Fibroblast of upper back skin (primary cell): ENCODE measurements around the gene SKP1.
"Not testable (repeated sequence)": the region's sequence is repeated elsewhere in the genome, so short reads cannot be mapped to it uniquely, and the experiment has no call there.

Experiments
- DNase-seq: peaks from one replicate; pipeline ENCODE4 v3.0.0-alpha.2; 2013

The SKP1 gene

DNA sequence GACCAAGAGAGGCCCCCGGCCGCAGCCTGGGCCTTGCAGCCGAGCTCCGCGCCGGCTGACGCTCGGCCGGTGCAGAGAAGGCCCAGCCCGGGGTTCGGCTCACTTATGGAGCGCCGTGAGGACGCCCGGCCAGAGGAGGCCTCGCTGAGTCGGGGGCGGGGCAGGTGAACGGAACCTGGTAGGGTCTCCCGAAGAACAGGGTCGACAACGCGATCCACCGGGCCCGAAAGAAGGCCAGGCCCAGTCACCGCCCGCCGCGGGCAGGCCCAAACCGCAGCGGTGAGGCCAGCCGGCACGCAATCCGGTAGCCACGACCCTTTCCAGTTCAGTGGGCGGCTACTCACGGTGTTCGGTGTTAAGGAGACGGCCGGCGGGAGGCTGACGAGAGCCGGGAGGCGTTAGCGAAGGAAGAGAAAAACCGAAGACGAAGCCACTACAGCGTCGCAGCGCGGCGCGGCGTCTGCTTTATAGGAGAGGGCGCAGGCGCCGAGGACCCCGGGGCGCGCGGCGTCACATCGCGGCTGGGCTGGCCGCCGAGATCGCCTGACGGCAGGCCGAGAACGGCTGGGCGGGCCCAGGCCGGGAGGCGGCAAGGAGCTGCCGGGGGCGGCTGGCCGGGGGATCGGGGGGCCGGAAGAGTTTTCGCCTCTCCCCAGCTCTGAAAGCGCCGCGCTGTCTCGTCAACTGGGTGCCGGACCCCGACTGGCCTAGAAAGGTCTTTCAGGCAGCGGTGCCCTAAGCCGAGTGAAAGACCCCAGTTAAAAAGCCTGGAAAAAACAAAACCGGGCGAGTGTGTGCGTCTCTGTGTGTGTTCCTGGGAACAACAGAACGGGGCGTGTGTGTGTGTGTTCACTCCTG lies at the start of gene SKP1:
Gene SKP1, minus strand, starts transcription at position 440 of the 858 bp plus-strand sequence. CDS start 2,928 bp downstream, outside the sequence.
- DNase-seq = peak; percentile 77

DNA sequence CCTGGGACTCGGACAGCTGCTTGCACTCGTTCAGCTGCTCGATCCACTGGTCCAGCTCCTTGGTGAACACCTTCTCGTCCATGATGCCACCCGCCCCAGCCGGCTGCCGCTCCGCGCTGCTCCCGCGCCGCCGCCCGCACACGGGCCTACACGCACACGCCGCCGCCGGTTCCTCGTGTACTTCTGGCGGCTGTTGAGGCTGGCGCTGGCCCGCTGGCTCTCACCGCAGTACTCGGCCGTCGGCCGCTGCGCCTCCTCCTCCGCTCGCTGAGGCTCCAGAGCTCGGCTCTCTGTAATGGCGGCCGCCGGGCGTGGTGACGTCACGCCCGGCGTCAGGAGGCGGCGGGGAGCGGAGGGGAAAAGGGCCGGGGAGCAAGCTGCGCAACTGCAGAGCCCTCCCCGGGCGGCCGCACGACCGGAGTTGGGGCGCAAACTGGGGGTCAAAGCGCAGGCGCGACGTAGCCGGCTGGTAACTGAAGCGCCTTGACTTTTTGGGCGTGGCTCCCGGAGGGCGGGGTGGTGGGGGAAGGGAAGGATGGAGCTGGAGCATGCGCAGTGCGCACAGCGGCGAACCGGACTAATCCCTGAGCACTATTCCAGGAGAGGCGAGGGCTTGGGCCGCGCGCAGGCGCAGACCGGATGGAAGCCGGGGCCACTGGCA lies 49.2 kb upstream of the SKP1 start, which contains the start of gene PPP2CA:
Gene PPP2CA, minus strand, starts transcription at position 294 of the 661 bp plus-strand sequence. Its CDS starts 212 bp downstream, at position 82.
- peak; percentile 99 for DNase-seq

DNA sequence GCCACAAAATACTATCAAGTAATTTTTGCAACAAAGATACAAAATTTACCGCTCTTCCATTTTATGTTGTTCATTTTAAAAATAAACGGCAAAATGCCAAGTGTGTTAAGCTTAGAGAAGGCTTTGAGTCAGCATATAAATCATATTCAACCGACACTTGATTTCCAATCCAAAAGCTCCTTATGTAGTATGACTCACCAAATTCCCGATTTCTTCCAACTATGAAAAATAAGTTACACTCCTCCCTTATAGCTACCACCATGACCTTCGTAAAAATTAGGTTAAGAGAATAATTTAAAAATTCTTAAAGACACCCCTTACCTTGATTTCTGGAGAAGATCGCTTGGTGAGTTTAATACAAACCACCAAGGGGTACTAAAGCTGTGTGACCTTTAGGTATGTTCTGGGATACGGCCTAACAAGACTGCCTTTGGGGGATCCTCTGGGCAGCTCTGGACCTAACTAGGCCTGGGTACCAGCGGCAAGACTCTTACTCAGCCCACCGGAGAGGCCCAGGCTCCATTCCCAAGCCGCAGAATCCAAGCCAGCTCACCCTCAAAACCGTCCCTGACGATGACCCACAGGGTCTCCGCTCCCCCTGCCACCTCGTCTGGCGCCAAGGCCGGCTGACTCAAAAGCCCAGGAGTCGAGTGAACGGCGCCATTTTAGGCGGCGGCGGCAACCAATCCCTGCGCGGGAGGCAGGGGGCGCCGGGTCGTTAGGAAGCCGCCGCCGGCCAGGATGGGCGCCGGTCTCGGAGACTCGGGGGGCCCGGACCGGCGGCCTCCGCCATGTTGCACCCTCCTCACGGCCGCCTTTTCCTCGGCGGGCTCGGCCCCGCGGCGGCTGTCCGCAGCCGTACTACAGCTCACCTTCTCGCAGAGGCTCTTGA lies 48.4 kb upstream of the SKP1 start:
- DNase-seq = peak; percentile 86

DNA sequence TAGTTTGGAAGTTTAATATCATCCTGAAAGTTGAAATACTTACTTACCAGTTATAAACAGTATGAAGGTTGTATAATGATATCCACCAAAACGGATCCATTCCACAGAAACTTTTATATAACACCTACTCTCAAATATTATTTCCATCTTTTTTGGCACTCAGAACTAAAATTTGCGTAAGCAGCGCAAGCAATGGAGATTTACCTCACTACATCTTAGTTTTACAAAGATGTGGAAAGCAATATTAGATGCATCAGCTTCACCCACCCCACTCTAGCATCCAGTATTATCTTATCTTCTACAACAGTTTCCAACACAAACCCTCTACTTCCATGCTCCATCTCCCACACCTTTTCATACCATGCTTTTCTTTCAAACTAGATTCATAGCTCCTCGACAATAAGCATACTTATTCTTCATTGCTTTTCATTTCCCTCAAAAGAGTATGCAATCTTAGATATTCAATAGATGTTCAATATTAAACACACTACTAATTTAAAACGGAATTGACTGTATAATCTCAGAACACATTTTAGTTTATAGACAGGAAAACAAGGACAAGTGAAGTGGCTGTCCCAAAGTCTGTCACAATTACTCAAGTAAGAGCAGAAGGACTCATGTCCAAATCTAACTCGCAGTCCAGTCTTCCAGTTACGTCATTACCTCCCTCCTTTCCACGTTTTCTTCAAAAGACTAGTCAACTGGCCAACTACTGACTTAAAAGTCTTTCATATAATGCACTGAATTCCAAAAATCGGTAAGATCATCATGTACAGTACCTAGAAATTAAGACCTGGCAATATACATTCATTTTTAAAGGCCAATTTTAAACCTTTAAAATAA lies 46.9 kb upstream of the SKP1 start:
- no peak for DNase-seq

DNA sequence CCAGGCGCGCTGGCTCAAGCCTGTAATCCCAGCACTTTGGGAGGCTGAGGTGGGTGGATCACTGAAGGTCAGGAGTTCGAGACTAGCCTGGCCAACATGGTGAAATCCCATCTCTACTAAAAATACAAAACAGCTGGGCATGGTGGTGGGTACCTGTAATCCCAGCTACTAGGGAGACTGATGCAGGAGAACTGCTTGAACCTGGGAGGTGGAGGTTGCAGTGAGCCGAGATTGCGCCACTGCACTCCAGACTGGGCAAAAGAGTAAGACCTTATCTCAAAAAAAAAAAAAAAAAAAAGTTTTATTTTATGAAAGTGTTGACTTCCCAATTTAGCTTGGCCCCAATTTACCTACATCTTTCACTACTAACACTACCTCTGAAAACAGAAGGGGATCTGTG lies 44.9 kb upstream of the SKP1 start:
- DNase-seq = not testable (repeated sequence)

DNA sequence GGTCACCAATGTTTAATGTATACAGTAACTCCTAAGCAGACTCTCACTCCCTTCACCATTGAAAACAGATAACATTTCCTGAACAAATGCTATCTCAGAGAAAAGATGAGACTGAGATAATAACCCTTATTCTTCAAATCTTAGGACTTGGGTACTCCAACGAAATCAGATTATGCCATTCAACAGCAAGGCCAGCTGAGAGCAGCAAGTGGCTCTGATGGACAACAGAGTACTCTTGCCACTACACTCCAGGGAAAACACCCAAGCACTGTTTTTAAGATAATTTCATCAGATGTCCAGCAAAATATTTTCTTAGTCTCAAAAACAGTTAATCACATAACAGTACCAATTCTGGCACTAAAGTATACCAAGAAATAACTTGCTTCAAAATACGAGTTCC lies 39.0 kb upstream of the SKP1 start:
- DNase-seq = no peak

DNA sequence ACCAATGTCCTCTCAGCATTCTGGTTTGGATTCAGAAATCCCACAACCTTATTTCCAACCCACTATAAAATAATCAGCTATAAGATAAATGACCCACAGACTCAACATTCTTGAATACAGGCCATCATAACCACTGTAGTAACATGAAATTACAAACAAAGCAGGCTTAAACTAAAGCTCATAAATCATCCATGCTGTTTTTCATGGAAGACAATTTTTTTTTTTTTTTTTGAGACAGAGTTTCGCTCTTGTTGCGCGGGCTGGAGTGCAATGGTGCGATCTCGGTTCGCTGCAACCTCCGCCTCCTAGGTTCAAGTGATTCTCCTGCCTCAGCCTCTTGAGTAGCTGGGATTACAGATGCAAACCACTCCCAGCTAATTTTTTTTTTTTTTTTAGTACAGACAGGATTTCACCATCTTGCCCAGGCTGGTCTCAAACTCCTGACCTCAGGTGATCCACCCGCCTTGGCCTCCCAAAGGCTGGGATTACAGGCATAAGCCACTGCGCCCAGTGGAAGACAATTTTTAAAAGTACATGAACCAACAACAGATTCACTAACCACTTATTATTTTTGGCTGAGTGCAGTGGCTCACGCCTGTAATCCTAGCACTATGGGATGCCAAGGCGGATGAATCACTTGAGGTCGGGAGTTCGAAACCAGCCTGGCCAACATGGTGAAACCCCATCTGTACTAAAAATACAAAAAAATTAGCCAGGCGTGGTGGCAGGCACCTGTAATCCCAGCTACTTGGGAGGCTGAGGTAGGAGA lies 34.7 kb upstream of the SKP1 start:
- peak; percentile 71 for DNase-seq

DNA sequence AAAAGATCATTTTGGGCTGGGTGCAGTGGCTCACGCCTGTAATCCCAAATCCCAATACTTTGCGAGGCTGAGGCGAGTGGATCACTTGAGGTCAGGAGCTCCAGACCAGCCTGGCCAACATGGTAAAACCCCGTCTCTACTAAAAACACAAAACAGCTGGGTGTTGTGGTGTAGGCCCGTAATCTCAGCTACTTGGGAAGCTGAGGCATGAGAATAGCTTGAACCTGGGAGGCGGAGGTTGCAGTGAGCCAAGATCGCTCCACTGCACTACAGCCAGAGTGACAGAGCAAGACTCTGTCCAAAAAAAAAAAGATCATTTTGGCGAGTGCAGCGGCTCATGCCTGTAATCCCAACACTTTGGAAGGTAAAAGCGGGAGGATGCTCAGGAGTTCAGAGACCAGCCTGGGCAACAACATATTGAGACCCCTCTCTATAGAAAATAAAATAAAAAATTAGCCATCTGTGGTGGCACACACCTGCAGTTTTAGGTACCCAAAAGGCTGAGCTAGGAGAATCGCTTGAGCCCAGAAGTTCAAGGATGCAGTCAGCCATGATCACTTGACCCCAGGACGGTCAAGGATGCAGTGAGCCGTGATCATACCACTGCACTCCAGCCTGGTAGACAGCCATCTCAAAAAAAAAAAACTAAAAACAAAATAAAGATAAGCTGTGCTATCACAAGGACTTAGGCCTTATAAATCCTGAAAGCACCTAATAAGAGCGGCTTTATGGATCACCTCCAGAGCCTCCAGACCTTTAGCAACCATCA lies 32.9 kb upstream of the SKP1 start:
- no peak for DNase-seq

DNA sequence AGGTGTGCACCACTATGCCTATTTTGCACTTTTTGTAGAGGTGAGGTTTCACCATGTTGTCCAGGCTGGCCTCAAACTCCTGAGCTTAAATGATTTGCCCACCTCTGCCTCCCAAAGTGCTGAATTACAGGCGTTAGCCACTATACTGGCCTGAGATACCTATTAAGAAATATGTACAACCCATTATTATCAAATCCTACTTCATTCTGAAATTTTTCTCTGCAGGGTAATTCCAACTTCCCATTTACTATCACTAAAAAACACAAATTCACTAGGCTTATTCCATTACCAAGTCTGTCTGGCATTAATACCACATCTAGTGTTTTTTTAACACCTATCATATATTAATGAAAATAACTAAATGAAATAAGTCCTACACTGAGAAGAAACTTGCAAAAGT lies 30.9 kb upstream of the SKP1 start:
- no peak for DNase-seq

DNA sequence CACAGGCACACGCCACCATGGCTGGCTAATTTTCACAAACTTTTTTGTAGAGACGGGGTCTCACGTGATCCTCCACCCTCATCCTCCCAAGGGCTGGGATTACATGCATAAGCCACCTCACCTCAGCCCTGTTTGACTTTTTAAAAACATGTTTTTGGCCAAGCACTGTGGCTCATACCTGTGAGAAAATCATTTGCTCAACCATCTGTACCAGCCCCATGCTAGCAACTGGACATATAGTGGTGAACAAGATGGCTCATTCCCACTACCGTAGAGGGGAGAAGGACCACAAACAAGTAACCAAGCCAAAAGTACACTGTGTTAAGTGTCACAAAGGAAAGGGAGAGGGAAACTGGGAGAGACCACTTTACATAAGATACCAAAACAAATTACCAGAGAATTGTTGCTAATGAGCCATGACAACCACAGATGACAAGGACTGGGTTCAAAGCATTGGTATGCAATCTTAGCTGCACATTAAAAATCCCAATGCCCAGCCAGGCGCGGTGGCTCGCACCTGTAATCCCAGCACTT lies 29.9 kb upstream of the SKP1 start:
- DNase-seq = no peak

DNA sequence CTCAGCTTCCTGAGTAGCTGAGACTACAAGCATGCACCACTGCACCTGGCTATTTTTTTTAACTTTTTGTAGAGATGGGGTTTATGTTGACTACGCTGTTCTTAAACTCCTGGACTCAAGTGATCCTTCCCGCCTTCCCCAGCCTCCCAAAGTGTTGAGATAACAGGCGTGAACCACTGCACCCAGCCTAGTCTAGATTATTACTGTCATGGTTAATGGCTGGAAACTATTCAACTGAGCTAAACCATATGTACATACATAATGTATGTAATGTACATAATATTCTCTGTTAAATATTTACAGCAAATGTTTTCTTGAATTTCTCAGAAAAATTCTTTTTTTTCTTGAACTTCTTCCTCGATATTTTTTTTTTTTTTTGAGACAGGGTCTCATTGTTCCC lies 27.8 kb upstream of the SKP1 start:
- no peak for DNase-seq

DNA sequence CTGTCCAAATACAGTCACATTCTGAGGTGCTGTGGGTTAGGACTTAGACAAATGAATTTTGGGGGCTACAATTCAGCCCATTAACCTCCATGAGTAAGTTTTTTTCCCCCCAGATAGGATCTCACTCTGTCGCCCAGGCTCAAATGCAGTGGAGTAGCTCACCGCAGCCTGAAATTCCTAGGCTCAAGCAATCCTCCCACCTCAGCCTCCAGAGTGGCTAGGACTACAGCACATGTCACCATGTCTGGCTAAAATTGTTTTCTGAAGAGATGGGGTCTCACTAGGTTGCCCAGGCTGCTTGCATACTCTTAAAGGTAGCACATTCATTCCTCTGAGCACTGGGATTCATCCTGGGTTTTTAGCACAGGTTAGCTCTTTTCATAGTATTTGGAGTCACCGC lies 26.9 kb upstream of the SKP1 start:
- no peak for DNase-seq

DNA sequence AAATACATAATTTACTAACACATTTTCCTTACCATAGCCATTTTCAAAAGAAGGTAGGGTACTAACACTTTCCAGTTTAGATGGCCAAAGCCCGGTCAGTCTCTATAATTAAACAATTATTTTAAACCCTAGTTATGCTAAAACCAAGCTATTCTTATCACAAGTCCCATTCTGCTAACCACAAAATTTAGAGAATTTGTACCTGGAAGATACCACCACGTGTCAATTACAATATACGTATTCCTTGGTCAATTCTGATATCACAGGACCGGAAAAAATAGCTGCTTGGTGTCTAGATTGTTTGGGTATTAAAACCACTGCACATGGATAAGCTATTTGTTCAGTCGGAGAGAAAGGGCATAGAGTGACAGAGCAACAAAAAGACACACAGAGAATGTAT lies 18.9 kb upstream of the SKP1 start:
- no peak for DNase-seq

DNA sequence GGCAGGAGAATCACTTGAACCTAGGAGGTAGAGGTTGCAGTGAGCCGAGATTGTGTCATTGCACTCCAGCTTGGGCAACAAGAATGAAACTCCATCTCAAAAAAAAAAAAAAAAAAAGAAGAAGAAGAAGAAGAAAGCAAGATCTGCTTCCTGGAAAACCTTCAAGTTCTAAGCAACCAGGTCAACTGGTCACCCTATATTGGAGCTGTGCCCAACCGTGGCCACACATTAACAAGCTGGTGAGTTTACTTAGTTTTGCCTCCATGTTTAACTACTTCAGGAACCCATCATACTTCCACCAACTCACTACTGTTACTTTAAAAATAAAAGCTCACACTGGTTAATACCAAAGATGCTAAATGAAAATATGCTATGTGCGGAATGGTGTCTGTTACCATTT lies 12.3 kb upstream of the SKP1 start:
- DNase-seq = no peak

DNA sequence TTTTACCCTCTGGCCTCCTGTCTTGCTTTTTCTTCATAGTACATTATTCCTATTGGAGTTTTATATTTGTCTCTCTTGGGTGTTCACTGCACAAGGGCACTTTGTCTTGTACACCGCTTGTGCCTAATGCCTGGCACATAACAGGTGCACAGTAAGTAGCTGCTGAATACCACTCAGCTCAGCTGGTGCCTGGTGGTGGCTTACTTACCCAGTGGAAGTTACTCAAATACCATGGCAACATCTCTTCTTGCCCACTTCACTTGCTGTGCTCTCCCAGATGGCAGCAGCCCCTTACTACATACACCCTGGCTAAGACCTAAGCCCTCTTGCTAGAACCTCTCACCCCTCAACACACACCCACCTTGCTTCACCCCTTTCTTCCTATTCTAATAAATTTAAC lies 11.3 kb upstream of the SKP1 start:
- DNase-seq = no peak

DNA sequence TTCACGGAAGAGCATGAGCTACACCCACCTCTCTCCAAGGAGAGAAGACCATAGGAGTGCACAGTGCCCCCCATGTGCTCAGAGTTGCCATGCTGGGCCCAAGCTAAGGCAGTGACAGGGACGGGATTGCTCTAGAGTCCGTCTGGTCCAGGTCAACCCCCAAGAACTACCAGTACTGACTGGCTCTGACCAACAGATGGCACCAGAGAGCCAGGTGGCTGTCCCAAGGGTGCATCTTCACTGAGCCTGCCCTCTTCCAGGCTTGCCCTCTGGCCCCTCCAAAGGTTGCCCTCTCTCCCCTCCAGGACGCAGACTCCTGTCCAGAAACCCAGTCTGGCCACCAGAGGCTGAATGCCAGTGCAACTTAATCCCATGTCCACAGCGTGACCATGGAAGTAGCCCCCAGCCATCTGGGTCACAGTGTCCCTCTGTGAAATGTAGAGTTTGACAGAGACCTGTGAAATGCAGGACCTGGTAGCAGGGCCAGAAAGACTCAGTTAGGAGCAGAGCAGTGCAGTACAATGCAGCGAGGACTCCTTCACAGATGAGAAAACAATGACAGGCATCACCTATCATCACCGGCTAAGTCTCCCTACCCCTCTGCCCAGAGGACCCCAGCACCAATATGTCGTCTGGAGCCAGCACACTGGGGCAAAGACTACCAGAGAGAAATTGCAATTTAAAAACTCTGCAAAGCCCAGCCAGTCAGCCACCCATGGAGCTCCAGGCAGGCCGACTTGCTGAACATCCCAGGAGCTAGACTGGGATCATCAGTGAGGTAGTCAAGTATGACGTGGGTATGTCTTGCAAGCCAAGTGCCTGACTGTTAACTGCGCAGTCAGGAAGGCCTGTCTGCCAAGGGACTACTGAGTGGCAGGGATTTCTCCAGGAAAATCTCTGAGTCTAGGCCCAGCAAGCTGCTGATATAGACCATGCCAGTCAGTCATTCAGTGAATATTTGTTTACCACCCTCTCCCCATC lies 7.7 kb upstream of the SKP1 start:
- DNase-seq = peak; percentile 61

DNA sequence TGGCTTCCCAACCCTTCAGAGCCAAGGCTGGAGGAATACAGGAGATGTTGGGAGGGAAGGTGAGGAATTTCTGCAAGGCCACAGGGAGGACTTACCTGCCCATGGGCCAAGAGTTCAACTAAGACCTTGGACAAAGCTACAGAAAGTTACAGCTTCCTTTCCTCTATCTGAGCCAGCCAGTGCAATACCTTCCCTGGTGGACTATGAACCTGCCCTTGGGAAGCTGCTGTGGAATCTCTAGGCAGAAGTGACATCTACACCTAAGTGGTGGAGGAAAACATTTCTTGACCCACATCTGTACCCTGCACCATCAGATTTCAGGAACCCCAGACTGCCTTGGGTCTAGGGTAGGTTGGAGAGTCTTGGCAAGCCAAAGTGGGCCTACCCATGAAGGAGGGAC lies 6.7 kb upstream of the SKP1 start:
- DNase-seq = no peak

DNA sequence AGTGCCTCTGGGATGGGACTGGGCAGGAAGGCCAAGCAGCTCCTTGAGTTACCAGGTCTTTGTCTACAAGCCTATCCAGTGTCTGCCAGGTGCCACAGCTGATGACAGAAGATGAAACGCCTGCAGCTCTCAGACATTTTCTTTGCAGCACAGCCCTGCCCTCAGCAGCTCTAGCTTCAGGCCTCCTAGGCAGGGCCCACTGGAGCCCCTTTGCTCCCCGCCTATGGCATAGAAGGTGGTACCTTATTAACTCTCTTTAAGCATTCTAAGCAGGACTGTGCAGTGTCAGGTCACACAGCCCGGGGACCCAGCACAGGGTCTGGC lies 1.3 kb upstream of the SKP1 start:
- DNase-seq = peak; percentile 10

DNA sequence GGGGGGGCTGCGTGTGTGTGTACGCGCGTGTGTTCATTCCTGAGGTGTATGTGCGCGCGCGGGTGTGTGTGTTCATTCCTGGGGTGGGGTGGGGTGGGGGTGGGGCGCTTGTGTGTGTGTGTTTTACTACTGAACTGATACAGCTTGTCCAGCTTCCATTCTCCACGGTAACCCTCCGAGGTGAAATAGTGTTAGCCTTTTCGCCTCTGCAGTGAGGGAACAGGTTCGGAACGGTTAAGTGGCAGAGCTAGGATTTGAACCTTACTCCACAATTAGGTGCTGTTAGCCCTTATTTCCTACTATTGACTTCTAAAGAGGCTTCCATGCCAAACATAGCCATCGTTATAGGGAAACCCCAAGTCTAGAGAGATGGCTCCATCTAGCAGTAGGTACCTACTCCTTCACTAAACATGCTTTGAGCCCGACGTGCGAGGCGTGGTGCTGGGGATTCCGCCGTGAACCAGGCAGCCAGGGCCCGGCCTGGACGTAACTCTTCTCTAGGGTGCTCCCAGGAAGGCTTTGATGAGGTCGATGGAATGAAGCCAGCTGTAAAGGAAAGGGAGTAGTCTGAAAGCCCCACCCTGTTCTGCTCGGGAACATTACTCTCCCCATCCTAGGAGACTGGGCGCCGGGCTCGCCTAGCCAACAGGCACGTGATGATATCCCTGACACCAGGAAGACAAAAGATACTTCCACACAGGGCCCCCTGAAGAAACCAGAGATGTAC lies 782 bp upstream of the SKP1 start:
- peak; percentile 29 for DNase-seq
